NCI-H146 treated with DMSO at 0.1 percent for 48 hours (cell line): ENCODE results near the gene ARPC2.
A peak's percentile ranks its signal among the peaks of the same experiment; 100 is the strongest.

Source experiments
- DNase-seq: peaks from one replicate; lab custom pipeline; 2025; ENCODE audit not compliant: unreplicated experiment; lab: John Stamatoyannopoulos, UW

The ARPC2 gene

DNA sequence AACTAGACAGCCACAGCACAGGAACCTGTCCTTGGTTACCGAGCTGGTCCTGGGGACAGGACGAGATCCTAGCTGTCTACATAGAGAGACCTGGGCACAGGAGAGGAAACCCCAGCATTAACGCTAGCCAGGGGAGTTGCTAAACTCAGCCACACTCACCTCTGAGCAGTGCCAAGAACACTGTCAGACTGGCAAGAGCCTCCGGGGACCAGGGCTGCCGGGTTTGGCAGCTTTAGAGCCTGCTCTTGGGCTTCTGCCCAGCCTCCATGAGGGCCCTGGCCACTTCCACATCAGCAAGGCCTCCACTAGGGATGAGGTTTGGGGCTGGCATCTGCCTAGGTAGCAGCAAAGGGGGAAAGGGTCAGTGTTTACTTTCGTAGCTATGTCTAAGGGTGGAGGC is 68.6 kb downstream of the ARPC2 start:
- no peak for DNase-seq

GRCh38 chr2:218286570-218287459 is 69.8 kb downstream of the ARPC2 start:
- DNase-seq: no peak

- DNase-seq: no peak
These were observed 72.8 kb downstream of the ARPC2 start for GRCh38 chr2:218289639-218290315.

DNA sequence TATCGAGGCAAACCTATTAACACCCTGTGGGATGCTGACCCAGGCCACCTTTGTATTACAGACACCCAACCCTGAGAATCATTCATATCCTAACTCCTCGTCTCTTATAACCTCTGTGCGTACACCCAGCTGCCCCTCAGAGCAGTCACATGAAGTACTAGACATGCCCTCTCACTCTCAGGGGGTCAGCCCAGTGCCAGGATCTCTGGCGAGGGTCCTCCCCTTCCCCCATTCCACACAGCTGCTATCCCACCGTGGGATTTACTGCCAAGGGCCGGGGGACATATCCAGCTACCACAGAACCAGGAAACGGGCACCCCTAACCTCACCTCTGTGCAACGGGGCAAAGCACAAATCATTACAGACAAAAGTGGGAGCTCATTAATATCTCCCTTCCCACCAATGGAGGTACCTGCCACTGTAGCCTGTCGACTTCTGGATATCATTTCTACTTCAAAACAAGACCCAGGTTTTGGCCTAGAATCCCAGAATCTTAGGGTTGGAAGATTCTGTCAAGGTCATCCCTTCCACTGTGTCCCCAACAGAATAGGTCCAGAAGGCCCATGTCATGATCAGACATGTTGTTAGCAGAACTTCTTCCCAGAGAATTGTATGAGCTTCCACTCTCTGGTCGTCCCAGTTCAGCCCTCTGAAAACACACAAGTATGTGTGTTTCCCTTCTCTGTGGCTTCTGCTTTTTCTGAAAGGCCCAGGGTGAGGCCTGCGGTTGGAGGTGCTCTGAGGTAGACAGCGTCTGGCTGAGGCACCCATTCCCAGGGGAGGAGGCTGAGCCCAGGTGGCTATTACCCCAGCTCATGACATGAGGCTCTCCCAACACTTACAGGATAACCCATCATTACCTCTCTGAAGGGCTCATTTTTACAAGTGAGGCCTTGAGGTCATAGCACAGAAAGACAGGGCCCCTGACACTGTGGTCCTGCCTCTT is 73.6 kb downstream of the ARPC2 start:
- DNase-seq: no peak

GRCh38 chr2:218291318-218292047 is 74.5 kb downstream of the ARPC2 start:
- DNase-seq: no peak

GRCh38 chr2:218292048-218293014 is 75.3 kb downstream of the ARPC2 start, which contains the start of gene TMBIM1:
Gene TMBIM1, minus strand, starts transcription at chr2:218292503. Its CDS starts 10,362 bp downstream, at chr2:218282141.
- DNase-seq: no peak

DNA sequence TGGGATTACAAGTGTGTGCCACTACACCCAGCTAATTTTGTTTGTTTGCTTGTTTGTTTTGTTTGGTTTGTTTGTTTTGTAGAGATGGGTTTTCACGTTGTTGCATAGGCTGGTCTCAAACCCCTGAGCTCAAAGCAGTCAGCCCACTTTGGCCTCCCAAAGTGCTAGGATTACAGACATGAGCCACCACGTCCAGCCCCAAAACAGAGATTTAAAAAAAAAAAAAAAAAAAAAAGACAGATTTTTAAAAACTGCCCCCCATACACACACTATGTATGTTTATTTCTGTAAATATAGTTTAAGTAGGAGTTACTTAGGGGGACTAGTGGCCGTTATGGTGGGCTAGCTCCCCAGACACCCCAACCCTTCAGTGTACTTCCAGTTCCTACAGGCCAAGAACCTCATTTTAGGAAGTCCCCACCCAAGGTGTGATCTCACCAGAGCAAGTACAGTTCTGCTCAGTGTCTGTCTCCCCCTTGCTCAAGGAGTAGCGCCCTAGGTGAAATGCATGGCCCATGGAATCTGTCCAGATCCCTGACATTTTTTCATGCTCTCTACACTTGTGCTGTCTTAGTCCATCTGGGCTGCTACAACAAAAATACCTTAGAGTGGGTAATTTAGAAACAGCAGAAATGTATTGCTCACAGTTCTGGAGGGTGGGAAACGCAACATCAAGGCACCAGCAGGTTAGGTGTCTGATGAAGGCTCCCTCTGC is 76.9 kb downstream of the ARPC2 start:
- DNase-seq: no peak

DNA sequence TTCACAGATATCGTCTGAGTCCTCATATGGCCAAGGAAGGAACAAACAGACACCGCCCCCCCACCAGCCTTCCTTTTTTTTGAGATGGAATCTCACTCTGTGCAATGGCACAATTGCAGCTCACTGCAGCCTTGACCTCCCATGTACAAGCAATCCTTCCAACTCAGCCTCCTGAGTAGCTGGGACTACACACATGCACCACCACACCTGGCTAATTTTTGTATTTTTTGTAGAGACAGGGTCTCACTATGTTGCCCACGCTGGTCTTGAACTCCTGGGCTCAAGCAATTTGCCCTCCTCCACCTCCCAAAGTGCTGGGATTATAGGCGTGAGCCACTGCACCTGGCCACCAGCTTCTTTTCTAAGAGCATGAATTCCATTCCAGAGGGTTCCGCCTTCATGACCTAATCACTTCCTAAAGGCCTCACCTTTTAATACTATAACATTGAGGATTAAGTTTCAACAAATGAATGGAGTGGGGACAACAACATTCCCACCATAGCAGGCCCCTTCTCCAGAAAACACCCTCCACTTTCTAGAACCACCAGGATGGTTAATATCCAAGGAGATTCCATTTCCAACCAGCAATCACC is 77.5 kb downstream of the ARPC2 start:
- DNase-seq: no peak

DNA sequence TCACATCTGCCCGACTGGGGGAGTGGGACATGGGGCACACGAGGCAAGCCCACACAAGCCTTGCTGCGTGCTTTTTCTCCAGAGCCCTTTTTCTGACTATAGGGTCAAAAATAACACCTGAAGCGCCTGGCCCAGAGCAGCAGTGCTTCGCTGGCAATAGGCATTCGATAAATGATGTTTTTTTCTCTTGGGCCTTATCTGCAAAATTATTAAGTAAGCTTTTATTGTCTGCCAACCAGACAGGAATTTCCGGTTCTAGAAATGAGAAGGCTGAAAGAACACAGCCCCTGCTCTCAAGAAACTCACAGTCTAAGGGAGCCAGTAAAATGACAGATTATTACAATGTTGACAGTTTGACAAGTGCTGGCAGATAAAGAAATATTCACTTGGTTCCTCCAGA is 78.0 kb downstream of the ARPC2 start:
- no peak for DNase-seq

GRCh38 chr2:218296200-218296599 is 79.2 kb downstream of the ARPC2 start:
- DNase-seq: no peak

DNA sequence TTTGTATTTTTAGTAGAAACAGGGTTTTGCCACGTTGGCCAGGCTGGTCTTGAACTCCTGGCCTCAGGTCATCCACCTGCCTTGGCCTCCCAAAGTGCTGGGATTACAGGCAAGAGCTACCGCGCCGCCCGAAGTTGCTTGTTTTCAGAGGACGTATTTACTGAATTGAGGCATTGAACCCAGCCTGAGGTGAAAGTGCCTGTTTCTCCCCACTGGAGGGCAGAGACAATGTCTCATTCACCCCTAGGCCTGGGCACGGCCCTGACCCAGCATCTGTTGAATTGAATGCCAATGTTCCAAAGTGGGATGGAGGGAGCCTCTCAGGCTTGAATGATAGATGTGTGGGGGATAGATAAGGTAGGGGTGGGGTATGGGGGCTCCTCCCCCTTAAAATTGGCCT is 79.9 kb downstream of the ARPC2 start:
- no peak for DNase-seq

GRCh38 chr2:218298314-218298875 is 81.4 kb downstream of the ARPC2 start:
- DNase-seq: no peak

GRCh38 chr2:218300141-218300540 is 83.2 kb downstream of the ARPC2 start:
- no peak for DNase-seq

- DNase-seq: peak; percentile 68
These were observed 84.3 kb downstream of the ARPC2 start for GRCh38 chr2:218301176-218301819.
